ENCODE results near the gene ADAM15. TPM values are rescaled to one million over a fixed set of nuclear protein-coding genes. Genes with fewer than 3 reads are reported as not detected.
A peak's percentile ranks its signal among the peaks of the same experiment; 100 is the strongest.

ADAM15 gene
- total and polyA plus RNA-seq, 2 of the 8 experiments (the other 6 are each of a cell fraction or from before 2014, with no cell fraction given): 32.9 to 37.6 TPM

GRCh38 chr1:155079487-155080311 lies 28.6 kb downstream of the ADAM15 start:
- H3K4me2 ChIP-seq (ENCODE audit: insufficient read depth in 1 of 2, low read depth in 2 of 2, low read length in 2 of 2): peak overlapping the region; percentile 93 to 95
- H2BK20ac ChIP-seq (ENCODE audit: low read length): no peak overlapping the region
- peak overlapping the region; percentile 39; the same call in 1 of the 2 replicates for H2BK12ac ChIP-seq (ENCODE audit: low read depth, low read length)
- H3K9ac ChIP-seq (replicated peaks in 1 of 4; ENCODE audit: extremely low read depth in 1 of 4, low read depth in 3 of 4, low read length in 3 of 4): no peak overlapping the region
- no peaks in the 10 kb centered on the region for H3K79me2 ChIP-seq (ENCODE audit: control insufficient read depth in 1 of 2, insufficient read depth in 2 of 2, low read length in 2 of 2)
- 4% methylated on average over 39 of the region's 67 CpGs; no CpG with 5 or more reads in 1 of the 2 experiments for WGBS, 2 experiments (ENCODE audit: extremely low coverage in 1 of 2, insufficient coverage in 1 of 2, insufficient read length in 1 of 2, insufficient replicate concordance in 2 of 2, low coverage in 1 of 2, low lambda C conversion rate in 2 of 2, missing lambda C conversion rate in 1 of 2)
- no peak overlapping the region for H2AFZ ChIP-seq (ENCODE audit: low read length)
- no peak overlapping the region for H3K14ac ChIP-seq (ENCODE audit: insufficient read length)
- peaks cover 0 to 16% of the 10 kb centered on the region in 2 experiments for H4K20me1 ChIP-seq (replicated peaks in 1 of 2; ENCODE audit: control insufficient read depth in 1 of 2, insufficient read depth in 2 of 2, low read length in 2 of 2)
- H3K4me3 ChIP-seq (ENCODE audit: extremely low read depth in 1 of 4, insufficient read depth in 2 of 4, low read depth in 3 of 4, low read length in 4 of 4): peak overlapping the region; percentile 57 to 77 (median 64)
- H3K23ac ChIP-seq (ENCODE audit: insufficient read length): no peak overlapping the region
- H3K18ac ChIP-seq (ENCODE audit: extremely low read depth, low read length): peak overlapping the region; percentile 71
- no peaks in the 10 kb centered on the region for H3K79me1 ChIP-seq (ENCODE audit: low read depth, low read length)
- ChIA-PET POLR2A (ENCODE audit: partially characterized antibody) (interaction anchor here (0.7 to 2.6 kb wide), 13 partner anchors 9 to 114 kb away, joined by 3 to 21 read pairs (median 4); partner anchors contain the start of genes ADAM15, EFNA4, SHC1 and SLC50A1), CTCF (ENCODE audit: partially characterized antibody) (interaction anchor here (0.6 to 33.9 kb wide), 7 partner anchors 9 to 196 kb away, joined by 3 to 907 read pairs (median 6); partner anchors contain the start of genes ADAM15 and EFNA4)
- H2BK15ac ChIP-seq (ENCODE audit: low read length): peak overlapping the region; percentile 46; the same call in 1 of the 2 replicates
- no peak overlapping the region for H3K27ac ChIP-seq (ENCODE audit: low read depth, low read length)
- DNase-seq (ENCODE audit: low read depth in 1 of 2, low spot score in 2 of 2) (peak in 1 of 2 experiments; percentile 68), FAIRE-seq (no peak)
- no peak overlapping the region; the same call in 1 of the 2 replicates for H2BK5ac ChIP-seq (ENCODE audit: low read depth, low read length)
- H4K8ac ChIP-seq (ENCODE audit: extremely low read depth, insufficient read depth, low read length): peak overlapping the region; percentile 61
- peak overlapping the region; percentile 3 for H4K91ac ChIP-seq (replicated peaks; ENCODE audit: insufficient read length, low read length)
- H3K27me3 ChIP-seq (replicated peaks in 1 of 4; ENCODE audit: control insufficient read depth in 3 of 4, extremely low read depth in 1 of 4, insufficient read depth in 3 of 4, low read length in 3 of 4): peaks cover 49 to 67% (median 64%) of the 10 kb centered on the region in 4 experiments
- H2AK5ac ChIP-seq (ENCODE audit: low read depth, low read length): 0 out of 2 replicates have a peak overlapping the region, but pooled peaks have one; percentile 48
- H4K5ac ChIP-seq (ENCODE audit: insufficient read length, low read depth, low read length): no peak overlapping the region
- H2BK120ac ChIP-seq (replicated peaks; ENCODE audit: low read depth, low read length): no peak overlapping the region
- no peak overlapping the region for H3K4ac ChIP-seq (replicated peaks; ENCODE audit: insufficient read length, low read depth, low read length)
- peaks cover 16% of the 10 kb centered on the region; the same call in 1 of the 2 replicates for H3K23me2 ChIP-seq (ENCODE audit: low read depth, low read length)
- H3K4me1 ChIP-seq (replicated peaks in 1 of 4; ENCODE audit: control insufficient read depth in 3 of 4, insufficient read depth in 4 of 4, low read length in 3 of 4): peaks cover 0 to 40% (median 19%) of the 10 kb centered on the region in 4 experiments; a peak in 6 of 7 replicates
- H3K56ac ChIP-seq (replicated peaks; ENCODE audit: insufficient read length, low read depth, low read length): peak overlapping the region; percentile 37
- H3K36me3 ChIP-seq (ENCODE audit: control insufficient read depth in 2 of 4, insufficient read depth in 4 of 4, low read length in 3 of 4): no peaks in the 10 kb centered on the region
- no peaks in the 10 kb centered on the region for H3K9me3 ChIP-seq (ENCODE audit: insufficient read depth in 2 of 2, low read depth in 1 of 2, low read length in 1 of 2)
- no peak for TF ChIP-seq CEBPB (IDR thresholded peaks at IDR 0.05; ENCODE audit: low read depth, low read length)
- 0 out of 2 replicates have a peak, but pooled peaks have one; percentile 6 for TF ChIP-seq PHF8 (conservative IDR thresholded peaks at IDR 0.05; ENCODE audit: low read depth, low read length)
- 0 out of 2 replicates have a peak, but pooled peaks have one; percentile 4 for TF ChIP-seq MAX (IDR thresholded peaks at IDR 0.05)
- no peak for TF ChIP-seq SP2 (IDR thresholded peaks at IDR 0.05; ENCODE audit: low read length)
- peak in 1 of 2 experiments; percentile 45; a peak in 1 of 4 replicates for TF ChIP-seq SIN3A (conservative IDR thresholded peaks at IDR 0.05 in 1 of 2, IDR thresholded peaks at IDR 0.05 in 1 of 2; ENCODE audit: low read depth in 1 of 2, low read length in 2 of 2)
- TF ChIP-seq SUZ12 (IDR thresholded peaks at IDR 0.05; ENCODE audit: low read length): peak; percentile 83
- peak; percentile 81 for TF ChIP-seq EZH2 (IDR thresholded peaks at IDR 0.05; ENCODE audit: low read depth, low read length, severe bottlenecking)
- no peak for TF ChIP-seq TEAD4 (IDR thresholded peaks at IDR 0.05; ENCODE audit: low read depth, low read length)
- no peak for TF ChIP-seq RFX5 (IDR thresholded peaks at IDR 0.05; ENCODE audit: borderline replicate concordance, low read depth, low read length)

Data from H1 (cell line).